Activated CD4-positive, alpha-beta T cell treated with anti-CD3 and anti-CD28 coated beads, Interleukin-2, amount 50 U/mL, for 16 hours (primary cell): ENCODE measurements around the gene HDAC4.

Source experiments
- DNase-seq: peaks from one replicate; pipeline ENCODE4 v3.0.0-alpha.2; 2020

Gene HDAC4

GRCh38 chr2:239112127-239112774 is 288.6 kb downstream of the HDAC4 start:
- no peak for DNase-seq

GRCh38 chr2:239111401-239112100 is 289.3 kb downstream of the HDAC4 start:
- DNase-seq: no peak

- DNase-seq: no peak
Measured at GRCh38 chr2:239110595-239111048, 290.2 kb downstream of the HDAC4 start.

GRCh38 chr2:239109928-239110545 is 290.8 kb downstream of the HDAC4 start:
- DNase-seq: no peak

- no peak for DNase-seq
Measured at GRCh38 chr2:239109041-239109927, 291.5 kb downstream of the HDAC4 start.

- no peak for DNase-seq
Measured at GRCh38 chr2:239108459-239108858, 292.4 kb downstream of the HDAC4 start.

GRCh38 chr2:239107936-239108335 is 292.9 kb downstream of the HDAC4 start:
- no peak for DNase-seq

- DNase-seq: no peak
Measured at GRCh38 chr2:239106966-239107365, 293.9 kb downstream of the HDAC4 start.

GRCh38 chr2:239106314-239106908 is 294.4 kb downstream of the HDAC4 start:
- DNase-seq: peak; percentile 38

GRCh38 chr2:239105234-239105633 is 295.6 kb downstream of the HDAC4 start:
- no peak for DNase-seq

- no peak for DNase-seq
Measured at GRCh38 chr2:239104800-239105199, 296.0 kb downstream of the HDAC4 start.

- DNase-seq: no peak
Measured at GRCh38 chr2:239103125-239104098, 297.4 kb downstream of the HDAC4 start.

- no peak for DNase-seq
Measured at GRCh38 chr2:239102266-239102665, 298.6 kb downstream of the HDAC4 start.

- DNase-seq: no peak
Measured at GRCh38 chr2:239101807-239102206, 299.0 kb downstream of the HDAC4 start.

GRCh38 chr2:239101071-239101470 is 299.7 kb downstream of the HDAC4 start:
- no peak for DNase-seq

GRCh38 chr2:239099474-239099873 is 301.3 kb downstream of the HDAC4 start:
- DNase-seq: no peak

- no peak for DNase-seq
Measured at GRCh38 chr2:239098288-239098970, 302.4 kb downstream of the HDAC4 start.

- no peak for DNase-seq
Measured at GRCh38 chr2:239097428-239097696, 303.5 kb downstream of the HDAC4 start.

- DNase-seq: no peak
Measured at GRCh38 chr2:239096676-239097427, 304.0 kb downstream of the HDAC4 start.

- DNase-seq: no peak
Measured at GRCh38 chr2:239095460-239096081, 305.2 kb downstream of the HDAC4 start.
